H1 (cell line): ENCODE results near the gene OR5B21. TPM values are rescaled to one million over a fixed set of nuclear protein-coding genes. Genes with fewer than 3 reads are reported as not detected.

Experiments used
- HDAC2 ChIP-seq, 2 experiments: fragments of 300-600 bp in 1 of 2; sonication (generic) in 1 of 2; IDR thresholded peaks; 2 replicates each; pipeline ENCODE4 v1.6.1; 2011 to 2012; ENCODE audit warnings: low read depth in 2 of 2, low read length in 2 of 2, mild to moderate bottlenecking in 2 of 2, moderate library complexity in 2 of 2, borderline replicate concordance in 1 of 2, inconsistent platforms in 1 of 2
- NANOG ChIP-seq: IDR thresholded peaks from 2 replicates; pipeline ENCODE4 v1.6.1; 2011; ENCODE audit warnings: low read length, low read depth, mild to moderate bottlenecking, inconsistent platforms; ENCODE audit not compliant: insufficient read depth, poor library complexity, severe bottlenecking
- TAF7 ChIP-seq: optimal IDR thresholded peaks from 2 replicates; pipeline ENCODE3; 2011; ENCODE audit warnings: low read depth, mild to moderate bottlenecking, inconsistent platforms, low read length, moderate library complexity, borderline replicate concordance
- polyA plus RNA-seq, 7 experiments: library from polyadenylated mRNA; depleted of rRNA in 3 of 7; stranded (reverse) in 5 of 7; unstranded in 2 of 7; fragments of >200 nt in 5 of 7; fragments of 200-250 nt in 2 of 7; gene quantifications; 1 replicate in 5 of 7; 2 replicates in 1 of 7; 4 replicates in 1 of 7; pipeline versions ENCODE4 v1.2.1 to v1.2.3, GENCODE V29; 2011 to 2013; ENCODE audit warnings: missing spikeins in 2 of 7, mixed read lengths in 2 of 7
- total RNA-seq: library from RNA; stranded (reverse); fragmentation: NEBNext Ultra II Directional; extraction: Animal tissue kit (Norgen Biotek cat#: 25700); gene quantifications from 2 replicates; pipeline ENCODE4 v1.2.1, GENCODE V29; 2021
- TF ChIP-seq, protein P1 (sequence below): IDR thresholded peaks from 2 replicates; pipeline ENCODE4 v1.6.1; 2012; ENCODE audit warnings: inconsistent platforms

Gene OR5B21
- total and polyA plus RNA-seq, 2 of the 8 experiments (the other 6 are each of a cell fraction or from before 2014, with no cell fraction given): not detected

DNA sequence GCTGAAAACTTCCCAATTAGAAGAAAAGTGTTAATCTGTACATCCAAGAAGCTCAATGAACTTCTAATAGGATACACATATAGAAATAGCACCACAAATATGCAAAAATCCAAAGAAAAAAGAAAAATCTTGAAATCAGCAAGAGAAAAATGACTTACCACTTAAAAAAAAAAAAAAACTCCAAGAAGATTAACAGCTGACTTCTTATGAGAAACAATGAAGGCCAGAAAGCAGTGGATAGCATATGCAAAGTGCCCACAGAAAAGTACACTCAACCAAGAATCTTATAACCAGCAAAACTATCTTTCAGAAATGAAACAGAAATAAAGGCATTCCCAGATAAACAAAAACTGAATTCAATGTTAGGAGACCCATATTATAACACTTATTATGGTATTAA, 36.0 kb downstream of the OR5B21 start (continued):
- no peak for TF ChIP-seq HDAC2 (IDR thresholded peaks at IDR 0.05; ENCODE audit: borderline replicate concordance in 1 of 2, low read depth in 2 of 2, low read length in 2 of 2)
- TF ChIP-seq, protein P1, sequence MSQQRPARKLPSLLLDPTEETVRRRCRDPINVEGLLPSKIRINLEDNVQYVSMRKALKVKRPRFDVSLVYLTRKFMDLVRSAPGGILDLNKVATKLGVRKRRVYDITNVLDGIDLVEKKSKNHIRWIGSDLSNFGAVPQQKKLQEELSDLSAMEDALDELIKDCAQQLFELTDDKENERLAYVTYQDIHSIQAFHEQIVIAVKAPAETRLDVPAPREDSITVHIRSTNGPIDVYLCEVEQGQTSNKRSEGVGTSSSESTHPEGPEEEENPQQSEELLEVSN: no peak
- no peak for TF ChIP-seq TAF7
- TF ChIP-seq NANOG: no peak
